Measurements from ENCODE around the gene TSPAN5.

GRCh38 chr4:98633159-98633558 lies 25.3 kb downstream of the TSPAN5 start:
- TF ChIP-seq EZH2 (IDR thresholded peaks at IDR 0.05; ENCODE audit: borderline replicate concordance, insufficient read depth, low read length, poor library complexity, severe bottlenecking), result no peak
- TF ChIP-seq, protein P1, sequence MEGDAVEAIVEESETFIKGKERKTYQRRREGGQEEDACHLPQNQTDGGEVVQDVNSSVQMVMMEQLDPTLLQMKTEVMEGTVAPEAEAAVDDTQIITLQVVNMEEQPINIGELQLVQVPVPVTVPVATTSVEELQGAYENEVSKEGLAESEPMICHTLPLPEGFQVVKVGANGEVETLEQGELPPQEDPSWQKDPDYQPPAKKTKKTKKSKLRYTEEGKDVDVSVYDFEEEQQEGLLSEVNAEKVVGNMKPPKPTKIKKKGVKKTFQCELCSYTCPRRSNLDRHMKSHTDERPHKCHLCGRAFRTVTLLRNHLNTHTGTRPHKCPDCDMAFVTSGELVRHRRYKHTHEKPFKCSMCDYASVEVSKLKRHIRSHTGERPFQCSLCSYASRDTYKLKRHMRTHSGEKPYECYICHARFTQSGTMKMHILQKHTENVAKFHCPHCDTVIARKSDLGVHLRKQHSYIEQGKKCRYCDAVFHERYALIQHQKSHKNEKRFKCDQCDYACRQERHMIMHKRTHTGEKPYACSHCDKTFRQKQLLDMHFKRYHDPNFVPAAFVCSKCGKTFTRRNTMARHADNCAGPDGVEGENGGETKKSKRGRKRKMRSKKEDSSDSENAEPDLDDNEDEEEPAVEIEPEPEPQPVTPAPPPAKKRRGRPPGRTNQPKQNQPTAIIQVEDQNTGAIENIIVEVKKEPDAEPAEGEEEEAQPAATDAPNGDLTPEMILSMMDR (IDR thresholded peaks at IDR 0.05; ENCODE audit: poor library complexity, severe bottlenecking), result no peak
- no peak for TF ChIP-seq POLR2AphosphoS5 (IDR thresholded peaks at IDR 0.05)
- no peak for TF ChIP-seq EP300 (conservative IDR thresholded peaks at IDR 0.05; ENCODE audit: poor library complexity, severe bottlenecking)
- TF ChIP-seq REST (IDR thresholded peaks at IDR 0.05; ENCODE audit: borderline replicate concordance), result no peak

Measured in neural cell (in vitro differentiated cells).